IPS-NIHi7 (cell line): ENCODE data around the gene PRODH2.
"Not testable (repeated sequence)": the region's sequence is repeated elsewhere in the genome, so short reads cannot be mapped to it uniquely, and the experiment has no call there.

ENCODE experiments used
- DNase-seq: peaks from one replicate; pipeline ENCODE4 v3.0.0; 2012; ENCODE audit warnings: mixed read lengths; ENCODE audit errors: extremely low spot score

PRODH2 gene

GRCh38 chr19:35781650-35782049 lies 31.0 kb downstream of the PRODH2 start:
- DNase-seq, result no peak

- DNase-seq, result no peak
Measured at GRCh38 chr19:35780717-35781116, 31.9 kb downstream of the PRODH2 start.

GRCh38 chr19:35780058-35780457 lies 32.6 kb downstream of the PRODH2 start:
- no peak for DNase-seq

- no peak for DNase-seq
Measured at GRCh38 chr19:35779033-35779432, 33.6 kb downstream of the PRODH2 start.

GRCh38 chr19:35777961-35778360 lies 34.7 kb downstream of the PRODH2 start:
- DNase-seq, result no peak

- peak; percentile 56 for DNase-seq
Measured at GRCh38 chr19:35777086-35777841, 35.4 kb downstream of the PRODH2 start.

GRCh38 chr19:35776102-35776788 lies 36.4 kb downstream of the PRODH2 start:
- no peak for DNase-seq

GRCh38 chr19:35775298-35776101 lies 37.1 kb downstream of the PRODH2 start, which contains the start of gene ARHGAP33:
Gene ARHGAP33 (plus strand): TSS chr19:35775564. CDS start chr19:35775659, 95 bp downstream.
- peak; percentile 97 for DNase-seq

GRCh38 chr19:35775046-35775297 lies 37.7 kb downstream of the PRODH2 start:
- no peak for DNase-seq

- DNase-seq, result no peak
Measured at GRCh38 chr19:35774274-35775045, 38.2 kb downstream of the PRODH2 start.

GRCh38 chr19:35773020-35773806 lies 39.4 kb downstream of the PRODH2 start:
- DNase-seq, result no peak

- not testable (repeated sequence) for DNase-seq
Measured at GRCh38 chr19:35772362-35772761, 40.3 kb downstream of the PRODH2 start.

- no peak for DNase-seq
Measured at GRCh38 chr19:35768082-35768421, 44.6 kb downstream of the PRODH2 start.

- DNase-seq, result peak; percentile 93
Measured at GRCh38 chr19:35767288-35768081, 45.2 kb downstream of the PRODH2 start.

- DNase-seq, result no peak
Measured at GRCh38 chr19:35766571-35767104, 46.0 kb downstream of the PRODH2 start.

- no peak for DNase-seq
Measured at GRCh38 chr19:35764432-35765315, 48.0 kb downstream of the PRODH2 start.

GRCh38 chr19:35760711-35761349 lies 51.8 kb downstream of the PRODH2 start:
- DNase-seq, result no peak

- no peak for DNase-seq
Measured at GRCh38 chr19:35759697-35760096, 52.9 kb downstream of the PRODH2 start.
